GM12878 (cell line): ENCODE data around the gene BFSP1.

Source experiments
- HDGF ChIP-seq: fragments of 450-650 bp; IDR thresholded peaks from 2 replicates; pipeline ENCODE4 v1.6.1; 2016; ENCODE audit warnings: antibody characterized with exemption
- KDM1A ChIP-seq: fragments of 200-600 bp; sonication (generic); IDR thresholded peaks from 2 replicates; pipeline ENCODE4 v1.6.1; 2016; ENCODE audit warnings: borderline replicate concordance
- RAD21 ChIP-seq: IDR thresholded peaks from 2 replicates; pipeline ENCODE4 v1.6.1; 2011; ENCODE audit warnings: mild to moderate bottlenecking, low read depth, low read length, moderate library complexity; ENCODE audit not compliant: insufficient read depth

- TF ChIP-seq KDM1A (no peak), RAD21 (no peak), HDGF (no peak)
These were observed 39.4 kb upstream of the BFSP1 start for GRCh38 chr20:17570347-17571152.
